ES-I3 (cell line): ENCODE data around the gene ELAVL1.
"Not testable (repeated sequence)": the region's sequence is repeated elsewhere in the genome, so short reads cannot be mapped to it uniquely, and the experiment has no call there.

ENCODE experiments used
- H3K36me3 ChIP-seq: 2 replicates; pipeline ENCODE4 v1.6.1; 2013; ENCODE audit warnings: mild to moderate bottlenecking, low read length, control low read depth, moderate library complexity; ENCODE audit not compliant: insufficient read depth
- H3K4me1 ChIP-seq: 2 replicates; pipeline ENCODE4 v1.6.1; 2013; ENCODE audit warnings: mild to moderate bottlenecking, control low read depth, low read length; ENCODE audit not compliant: insufficient read depth
- H3K9ac ChIP-seq: 2 replicates; pipeline ENCODE4 v1.6.1; 2013; ENCODE audit warnings: low read depth, mild to moderate bottlenecking, low read length, moderate library complexity
- H3K9me3 ChIP-seq: 2 replicates; pipeline ENCODE4 v1.6.1; 2013; ENCODE audit warnings: mild to moderate bottlenecking, low read length, moderate library complexity; ENCODE audit not compliant: control insufficient read depth, insufficient read depth

ELAVL1 gene

DNA sequence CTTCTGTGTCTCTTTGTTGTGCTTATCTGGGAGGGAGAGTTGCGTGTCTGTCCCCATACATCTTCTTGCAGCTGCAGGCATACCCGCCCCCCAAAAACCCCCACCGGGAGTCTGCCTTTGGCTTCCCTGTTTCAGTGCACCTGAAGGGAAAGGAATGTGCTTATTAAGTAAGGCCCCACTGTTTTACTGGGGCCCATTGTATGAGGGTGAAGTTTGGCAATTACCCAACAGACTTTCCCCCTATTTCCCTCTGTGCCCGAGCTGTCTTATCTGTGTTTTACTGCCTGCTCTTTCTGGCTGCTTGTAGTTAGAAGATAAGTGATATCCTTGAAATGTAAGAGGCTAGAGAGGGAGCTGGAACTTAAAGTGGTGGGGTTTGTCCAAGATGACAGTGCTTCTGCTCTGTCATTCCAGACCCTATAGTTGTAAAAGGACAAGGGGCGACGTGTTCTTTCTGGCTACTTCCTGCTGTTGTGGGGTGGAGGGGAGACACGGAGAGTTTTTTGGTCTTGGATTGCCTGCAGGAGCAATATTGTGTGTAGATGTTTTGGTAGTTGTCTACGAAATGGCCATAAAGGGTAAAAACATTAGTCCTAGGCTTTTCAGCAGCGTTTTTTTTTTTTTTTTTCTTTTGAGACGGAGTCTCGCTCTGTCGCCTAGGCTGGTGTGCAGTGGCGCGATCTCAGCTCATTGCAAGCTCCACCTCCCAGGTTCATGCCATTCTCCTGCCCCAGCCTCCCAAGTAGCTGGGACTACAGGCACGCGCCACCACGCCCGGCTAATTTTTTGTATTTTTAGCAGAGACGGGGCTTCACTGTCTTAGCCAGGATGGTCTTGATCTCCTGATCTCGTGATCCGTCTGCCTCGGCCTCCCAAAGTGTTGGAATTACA, 28.1 kb upstream of the ELAVL1 start:
- H3K4me1 ChIP-seq, H3K9me3 ChIP-seq, H3K36me3 ChIP-seq, H3K9ac ChIP-seq: not testable (repeated sequence)

- Histone ChIP-seq H3K9ac (no peak overlapping the region), H3K4me1 (peaks cover 7% of the 10 kb centered on the region; the same call in 1 of the 2 replicates), H3K36me3 (no peaks in the 10 kb centered on the region), H3K9me3 (no peaks in the 10 kb centered on the region)
Observed at GRCh38 chr19:8030960-8031359, 25.5 kb upstream of the ELAVL1 start.

GRCh38 chr19:8028951-8029491, 23.6 kb upstream of the ELAVL1 start:
- Histone ChIP-seq H3K36me3 (no peaks in the 10 kb centered on the region), H3K9ac (no peak overlapping the region), H3K4me1 (peaks cover 7% of the 10 kb centered on the region; the same call in 1 of the 2 replicates), H3K9me3 (no peaks in the 10 kb centered on the region)

- Histone ChIP-seq H3K9ac (no peak overlapping the region), H3K4me1 (peaks cover 7% of the 10 kb centered on the region; the same call in 1 of the 2 replicates), H3K36me3 (no peaks in the 10 kb centered on the region), H3K9me3 (no peaks in the 10 kb centered on the region)
Observed at GRCh38 chr19:8025316-8025715, 19.9 kb upstream of the ELAVL1 start.

DNA sequence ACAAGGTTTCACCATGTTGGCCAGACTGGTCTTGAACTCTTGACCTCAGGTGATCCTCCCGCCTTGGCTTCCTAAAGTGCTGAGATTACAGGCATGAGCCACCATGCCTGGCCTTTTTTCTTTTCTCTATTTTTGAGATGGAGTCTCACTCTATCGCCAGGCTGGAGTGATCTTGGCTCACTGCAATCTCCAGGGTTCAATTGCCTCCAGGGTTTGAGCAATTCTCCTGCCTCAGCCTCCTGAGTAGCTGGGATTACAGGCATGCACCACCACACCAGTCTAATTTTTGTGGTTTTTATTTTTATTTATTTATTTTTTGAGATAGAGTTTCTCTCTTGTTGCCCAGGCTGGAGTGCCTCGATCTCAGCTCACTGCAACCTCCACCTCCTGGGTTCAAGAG, 18.8 kb upstream of the ELAVL1 start:
- not testable (repeated sequence) for H3K9me3 ChIP-seq, H3K36me3 ChIP-seq, H3K4me1 ChIP-seq, H3K9ac ChIP-seq

GRCh38 chr19:8023371-8023770, 17.9 kb upstream of the ELAVL1 start:
- no peaks in the 10 kb centered on the region for H3K9me3 ChIP-seq

GRCh38 chr19:8022275-8022674, 16.8 kb upstream of the ELAVL1 start:
- Histone ChIP-seq H3K9me3 (no peaks in the 10 kb centered on the region), H3K9ac (no peak overlapping the region), H3K4me1 (no peaks in the 10 kb centered on the region), H3K36me3 (no peaks in the 10 kb centered on the region)

More at GRCh38 chr19:8023371-8023770, 17.9 kb upstream of the ELAVL1 start:
- no peak overlapping the region for H3K9ac ChIP-seq
- H3K36me3 ChIP-seq: no peaks in the 10 kb centered on the region
- H3K4me1 ChIP-seq: peaks cover 2% of the 10 kb centered on the region; the same call in 1 of the 2 replicates

DNA sequence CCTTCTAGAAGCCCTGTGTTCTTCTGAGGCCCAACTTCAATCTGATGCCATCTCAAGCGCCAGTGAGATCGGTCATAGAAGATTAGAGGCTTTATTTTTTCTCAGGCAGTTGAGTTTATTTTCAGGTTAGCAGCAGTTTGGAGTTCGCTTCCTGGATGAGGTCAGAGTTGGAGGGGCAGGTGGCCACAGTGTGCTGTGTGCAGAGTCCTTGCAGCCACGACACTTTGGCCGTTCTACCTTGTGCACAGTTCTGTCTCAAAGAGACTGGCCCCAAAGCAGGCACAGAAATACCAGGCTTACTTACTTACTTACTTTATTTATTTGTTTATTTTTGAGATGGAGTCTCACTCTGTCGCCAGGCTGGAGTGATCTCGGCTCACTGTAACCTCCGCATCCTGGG, 15.9 kb upstream of the ELAVL1 start:
- H3K4me1 ChIP-seq: no peaks in the 10 kb centered on the region
- H3K36me3 ChIP-seq: no peaks in the 10 kb centered on the region
- H3K9me3 ChIP-seq: no peaks in the 10 kb centered on the region
- no peak overlapping the region for H3K9ac ChIP-seq

GRCh38 chr19:8020681-8021080, 15.2 kb upstream of the ELAVL1 start:
- Histone ChIP-seq H3K4me1 (no peaks in the 10 kb centered on the region), H3K9ac (no peak overlapping the region), H3K36me3 (no peaks in the 10 kb centered on the region), H3K9me3 (no peaks in the 10 kb centered on the region)

DNA sequence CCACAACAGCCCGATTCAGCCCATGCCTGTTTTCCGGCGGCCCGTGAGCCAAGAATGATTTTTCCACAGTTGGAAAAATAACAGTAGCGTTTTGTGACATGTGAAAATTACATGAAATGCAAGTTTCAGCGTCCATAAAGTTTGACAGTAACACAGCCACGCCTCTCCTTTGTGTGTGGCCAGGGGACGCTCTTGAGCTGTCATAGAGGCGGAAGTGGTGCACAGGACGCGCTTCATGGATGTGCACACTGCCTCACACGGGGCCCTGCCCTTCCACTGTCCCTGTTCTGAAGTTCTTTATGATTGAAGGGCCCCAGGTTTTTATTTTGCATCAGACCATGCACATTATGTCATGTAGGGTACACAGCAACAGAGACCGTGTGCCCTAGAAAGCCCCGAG, 12.4 kb upstream of the ELAVL1 start:
- H3K9ac ChIP-seq: no peak overlapping the region
- no peaks in the 10 kb centered on the region for H3K36me3 ChIP-seq
- no peaks in the 10 kb centered on the region for H3K9me3 ChIP-seq
- no peaks in the 10 kb centered on the region for H3K4me1 ChIP-seq

DNA sequence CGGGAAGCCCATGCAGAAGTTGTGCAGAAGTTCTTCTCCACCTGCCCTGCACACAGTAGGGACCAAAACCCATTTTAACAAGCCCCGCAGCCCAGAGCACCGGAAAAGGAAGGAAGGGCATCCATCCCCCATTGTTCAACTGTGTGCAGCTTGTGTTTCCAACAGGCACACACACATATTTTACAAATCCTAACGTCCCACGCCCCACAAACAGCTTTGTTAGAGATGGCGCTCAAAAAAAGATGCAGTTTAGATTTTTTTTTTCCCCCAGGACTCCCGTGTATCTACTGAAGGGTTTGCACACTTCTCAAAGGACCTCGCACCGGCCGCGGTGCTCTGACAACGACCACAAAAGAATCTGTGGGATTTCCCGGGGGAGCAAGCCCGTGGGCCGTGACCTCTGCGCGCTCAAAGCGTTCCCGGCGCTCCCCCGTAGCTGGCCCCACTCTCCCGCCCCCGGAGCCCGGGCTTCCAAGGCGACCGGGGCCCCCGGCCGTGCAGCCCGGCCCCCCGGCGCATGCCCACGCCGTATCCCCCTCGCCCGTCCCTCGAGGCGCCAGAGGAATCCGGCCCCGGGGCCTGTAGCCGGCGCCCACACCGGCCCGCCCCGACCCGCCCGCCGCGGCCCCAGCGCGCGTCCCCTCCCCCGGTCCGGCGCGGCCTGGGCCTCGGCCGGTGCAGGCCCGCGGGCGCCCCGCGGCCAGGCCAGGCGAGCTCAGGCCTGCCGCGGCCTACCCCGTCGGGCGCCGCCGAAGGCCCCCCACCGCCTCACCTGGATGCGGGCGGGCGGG, 523 bp downstream of the ELAVL1 start:
- H3K9me3 ChIP-seq: no peaks in the 10 kb centered on the region
- H3K4me1 ChIP-seq: peaks cover 12% of the 10 kb centered on the region
- H3K36me3 ChIP-seq: no peaks in the 10 kb centered on the region
- peak overlapping the region; percentile 94 for H3K9ac ChIP-seq

DNA sequence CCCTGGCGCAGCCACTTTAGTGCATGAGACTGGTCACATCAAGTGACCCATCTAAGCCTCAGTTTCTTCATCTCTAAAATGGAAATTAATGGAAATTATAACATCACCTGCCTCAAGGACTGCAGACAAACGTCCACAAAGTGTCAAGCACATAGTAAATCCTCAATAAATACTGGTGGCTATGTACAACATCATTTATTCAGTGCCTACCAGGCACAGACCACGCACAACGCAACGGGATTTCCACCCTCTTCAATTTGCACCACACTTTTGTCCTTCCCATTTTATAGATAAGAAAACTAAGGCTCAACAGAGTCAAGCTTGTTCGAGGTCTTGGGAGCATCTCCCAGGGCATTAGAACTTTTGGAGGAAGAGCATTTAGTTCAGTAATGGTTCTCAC, 1.4 kb downstream of the ELAVL1 start:
- H3K9ac ChIP-seq: peak overlapping the region; percentile 94; the same call in 1 of the 2 replicates
- peaks cover 12% of the 10 kb centered on the region for H3K4me1 ChIP-seq
- no peaks in the 10 kb centered on the region for H3K9me3 ChIP-seq
- H3K36me3 ChIP-seq: no peaks in the 10 kb centered on the region

DNA sequence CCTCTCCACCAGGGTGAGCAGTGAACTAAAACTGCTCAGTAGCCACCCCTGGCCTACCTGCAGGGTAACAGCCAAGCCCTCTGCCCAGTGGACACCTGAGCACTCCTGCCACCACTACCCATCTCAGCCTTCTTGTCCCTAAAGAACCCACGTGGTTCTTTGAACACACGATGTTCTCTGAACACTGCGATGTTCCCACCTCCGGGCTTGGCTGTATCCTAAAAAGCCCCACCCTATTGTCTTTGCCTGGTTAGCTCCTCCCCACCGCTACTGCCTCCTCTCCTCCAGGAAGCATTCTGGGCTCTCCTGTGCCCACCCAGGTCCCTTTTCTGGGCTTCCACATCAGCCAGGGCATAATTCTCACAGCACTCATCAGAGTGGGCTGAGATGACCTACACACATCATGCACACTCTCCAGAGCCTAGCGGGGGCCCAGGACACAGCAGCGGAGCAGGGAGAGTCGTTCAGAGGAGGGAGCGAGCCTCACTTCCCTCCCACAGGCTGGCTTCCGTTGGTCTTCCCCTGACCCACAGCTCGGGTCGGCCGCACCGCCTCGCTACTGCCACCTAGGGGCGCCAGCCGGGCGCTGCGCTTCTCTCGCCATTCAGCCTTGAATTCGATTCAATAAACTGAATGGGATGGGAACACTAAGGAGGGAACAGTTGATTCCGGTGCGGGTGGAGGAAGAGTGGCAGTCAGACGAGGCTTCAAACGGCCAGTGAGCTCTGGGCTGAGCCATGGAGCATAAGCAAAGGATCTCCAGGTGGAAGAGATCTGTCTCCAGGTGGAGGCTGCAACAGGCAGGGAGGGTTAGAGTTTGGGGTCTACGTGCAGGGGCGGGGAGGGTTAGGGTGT, 3.2 kb downstream of the ELAVL1 start:
- no peaks in the 10 kb centered on the region for H3K9me3 ChIP-seq
- peak overlapping the region; percentile 37; the same call in 1 of the 2 replicates for H3K9ac ChIP-seq
- no peaks in the 10 kb centered on the region for H3K36me3 ChIP-seq
- peaks cover 12% of the 10 kb centered on the region for H3K4me1 ChIP-seq

- H3K9me3 ChIP-seq: no peaks in the 10 kb centered on the region
- H3K9ac ChIP-seq: no peak overlapping the region
Observed at GRCh38 chr19:8001651-8001994, 3.8 kb downstream of the ELAVL1 start.

More at GRCh38 chr19:8001651-8001994, 3.8 kb downstream of the ELAVL1 start:
- Histone ChIP-seq H3K36me3 (no peaks in the 10 kb centered on the region), H3K4me1 (peaks cover 12% of the 10 kb centered on the region)
